Astrocyte of the cerebellum (primary cell): Measurements from ENCODE around the gene CHST11.
A peak's percentile ranks its signal among the peaks of the same experiment; 100 is the strongest.

Experiments used
- DNase-seq: peaks from one replicate; pipeline ENCODE4 v3.0.0-alpha.2; 2011; ENCODE audit warnings: low read depth
- H3K4me3 ChIP-seq: 2 replicates; pipeline ENCODE4 v1.5.1; 2011; ENCODE audit warnings: mild to moderate bottlenecking, low read depth, low read length, moderate library complexity
- CTCF ChIP-seq: IDR thresholded peaks from 2 replicates; pipeline ENCODE4 v1.5.1; 2012; ENCODE audit warnings: low read length, low read depth, moderate library complexity, mild to moderate bottlenecking; ENCODE audit errors: missing control alignments
- in situ Hi-C: cut with HindIII; loops from 2 replicates; pipeline ENCODE4 v1.10.0; 2017; ENCODE audit warnings: low sequenced_read_pairs

Gene CHST11

GRCh38 chr12:104749545-104749944, 292.8 kb downstream of the CHST11 start:
- no peak for TF ChIP-seq CTCF
- no peak overlapping the region for H3K4me3 ChIP-seq
- in situ Hi-C loops: loop anchor here (5.0 kb wide), 1 partner anchor 78 kb away; no protein-coding TSS in a partner anchor
- no peak for DNase-seq

- H3K4me3 ChIP-seq: no peak overlapping the region
- in situ Hi-C loops: no loop called here
- no peak for TF ChIP-seq CTCF
- DNase-seq: peak; percentile 66
These were observed 293.3 kb downstream of the CHST11 start for GRCh38 chr12:104750061-104750460.

GRCh38 chr12:104751120-104751519, 294.4 kb downstream of the CHST11 start:
- in situ Hi-C loops: no loop called here

GRCh38 chr12:104751594-104751993, 294.8 kb downstream of the CHST11 start:
- no peak for TF ChIP-seq CTCF
- in situ Hi-C loops: no loop called here
- no peak overlapping the region for H3K4me3 ChIP-seq
- DNase-seq: no peak

More at GRCh38 chr12:104751120-104751519, 294.4 kb downstream of the CHST11 start:
- TF ChIP-seq CTCF: no peak
- no peak overlapping the region for H3K4me3 ChIP-seq
- no peak for DNase-seq

GRCh38 chr12:104752016-104752415, 295.3 kb downstream of the CHST11 start:
- TF ChIP-seq CTCF: no peak
- in situ Hi-C loops: no loop called here
- no peak for DNase-seq
- H3K4me3 ChIP-seq: no peak overlapping the region

GRCh38 chr12:104752881-104753280, 296.1 kb downstream of the CHST11 start:
- no peak for TF ChIP-seq CTCF
- in situ Hi-C loops: no loop called here
- H3K4me3 ChIP-seq: no peak overlapping the region
- no peak for DNase-seq

- in situ Hi-C loops: no loop called here
- TF ChIP-seq CTCF: no peak
- DNase-seq: no peak
- H3K4me3 ChIP-seq: no peak overlapping the region
These were observed 300.2 kb downstream of the CHST11 start for GRCh38 chr12:104756901-104757300.
